ENCODE results near the gene ZNF343. TPM values are rescaled to one million over a fixed set of nuclear protein-coding genes. Genes with fewer than 3 reads are reported as not detected.
"Not testable (repeated sequence)": the region's sequence is repeated elsewhere in the genome, so short reads cannot be mapped to it uniquely, and the experiment has no call there.

Gene ZNF343
- 14.9 TPM in 2 replicates for total RNA-seq (2014; rRNA removed; shearing (Covaris generic))
- 11.8 and 19.3 TPM in 2 replicates for polyA plus RNA-seq (2014; cell fraction: nucleus; rRNA removed)

DNA sequence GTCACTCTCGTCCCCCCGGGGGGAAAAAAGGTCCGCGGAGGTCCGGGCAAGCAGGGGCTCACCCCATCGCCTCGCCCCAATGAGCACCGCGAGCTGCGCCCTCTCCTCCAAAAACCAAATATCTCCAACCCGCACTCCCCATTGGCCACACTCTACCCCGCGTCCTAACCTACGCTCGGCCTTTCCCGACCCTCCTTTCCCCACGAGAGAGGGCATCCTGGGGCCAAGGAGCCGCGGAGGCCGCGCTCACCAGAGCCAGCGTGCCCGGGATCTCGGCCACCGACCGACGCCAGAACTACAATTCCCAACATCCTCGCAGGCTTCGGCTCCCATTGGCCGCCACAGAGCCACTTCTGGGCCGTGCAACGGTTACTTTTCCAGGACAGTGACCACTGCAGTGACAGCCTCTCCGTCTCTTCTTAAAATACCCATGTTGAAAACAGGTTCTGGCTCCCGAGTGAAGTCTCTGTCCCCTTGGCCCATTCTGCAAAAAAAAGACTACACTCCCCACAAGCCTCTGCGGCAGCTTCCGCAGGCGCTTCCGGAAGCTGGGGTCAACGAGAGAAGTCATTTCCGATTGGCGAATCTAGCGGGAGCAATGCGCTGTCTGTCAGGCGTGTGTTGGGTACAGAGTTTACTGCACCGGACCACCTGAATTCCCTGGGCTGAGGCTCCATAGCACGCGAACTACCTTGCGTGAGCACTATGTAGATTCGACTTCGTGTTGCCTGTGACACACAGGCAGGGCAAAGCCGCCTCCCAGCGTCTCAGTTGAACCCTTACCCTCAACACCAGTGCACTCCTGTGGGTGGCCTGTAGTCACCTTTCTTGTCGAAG lies at the start of gene ZNF343:
TSS of gene ZNF343 (minus strand) at position 285 of the 837 bp plus-strand sequence. CDS start 15,020 bp downstream, outside the sequence.
- peak; percentile 77 for DNase-seq (ENCODE audit: extremely low read depth, low read depth)

DNA sequence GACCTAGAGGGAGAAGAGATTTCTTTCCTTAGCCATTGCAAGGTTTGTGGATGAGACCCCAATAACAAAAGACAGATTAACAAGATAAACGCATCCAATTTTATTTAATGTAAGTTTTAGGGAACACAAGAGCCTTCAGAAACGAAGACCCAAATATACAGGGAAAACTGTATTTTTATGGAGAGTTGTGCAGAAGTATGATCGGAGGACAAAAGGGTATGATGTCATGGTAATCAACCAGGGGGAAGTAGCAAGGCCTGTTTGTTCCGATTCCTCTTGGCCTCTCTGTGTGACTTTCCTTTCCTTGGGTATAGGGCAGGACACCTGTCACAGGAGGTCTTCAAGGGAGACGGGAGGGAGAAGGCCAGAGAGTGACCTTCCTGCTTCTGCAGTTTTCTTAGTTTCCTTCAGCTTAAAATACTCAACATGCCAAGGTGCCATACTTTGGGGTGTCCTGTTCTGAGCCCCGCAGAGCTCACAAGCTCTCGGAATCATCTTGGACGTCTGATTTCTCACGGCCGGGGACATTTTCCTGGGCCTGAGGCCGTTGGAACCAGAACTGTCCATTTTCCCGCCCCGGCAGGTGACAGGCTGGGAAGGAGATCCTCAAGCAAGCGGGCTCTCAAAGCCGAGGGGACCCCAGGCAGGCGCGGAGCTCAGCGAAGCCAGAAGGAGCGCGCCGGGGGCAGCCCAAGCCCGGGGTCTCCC lies 49.3 kb upstream of the ZNF343 start:
- DNase-seq (ENCODE audit: extremely low read depth, low read depth), result no peak

DNA sequence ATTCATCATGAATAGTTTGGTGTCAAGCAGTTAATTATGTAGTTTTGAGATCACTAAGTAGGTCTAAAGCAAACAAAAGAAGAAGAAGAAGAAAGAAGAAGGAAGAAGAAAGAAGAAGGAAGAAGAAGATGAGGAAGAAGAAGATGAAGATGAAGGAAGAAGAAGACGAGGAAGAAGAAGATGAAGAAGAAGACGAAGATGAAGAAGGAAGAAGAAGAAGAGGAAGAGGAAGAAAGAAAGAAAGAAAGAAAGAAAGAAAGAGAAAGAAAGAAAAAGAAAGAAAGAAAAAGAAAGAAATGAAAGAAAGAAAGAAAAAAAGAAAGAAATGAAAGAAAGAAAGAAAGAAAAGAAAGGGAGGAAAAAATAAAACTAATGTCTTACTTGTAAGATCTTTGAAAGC lies 36.9 kb upstream of the ZNF343 start:
- DNase-seq (ENCODE audit: extremely low read depth, low read depth), result no peak

DNA sequence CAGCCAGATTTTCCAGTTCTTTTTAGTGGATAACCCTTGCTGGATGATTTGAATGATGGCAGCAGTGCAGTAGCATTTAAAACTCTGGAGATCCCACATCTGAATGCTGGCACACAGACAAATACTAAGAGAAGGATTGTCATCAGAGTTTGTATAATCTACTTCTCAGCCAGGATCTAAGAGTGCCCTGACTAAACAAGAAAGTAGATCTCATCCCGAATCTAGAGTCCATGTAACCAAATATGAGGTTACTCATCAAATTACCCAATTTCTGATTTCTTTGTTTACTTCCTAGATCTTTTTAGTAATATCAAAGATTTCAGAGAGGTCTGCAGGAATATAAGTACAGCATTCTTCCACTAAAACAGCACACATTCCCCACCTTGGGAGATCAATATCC lies 35.5 kb upstream of the ZNF343 start:
- no peak for DNase-seq (ENCODE audit: extremely low read depth, low read depth)

DNA sequence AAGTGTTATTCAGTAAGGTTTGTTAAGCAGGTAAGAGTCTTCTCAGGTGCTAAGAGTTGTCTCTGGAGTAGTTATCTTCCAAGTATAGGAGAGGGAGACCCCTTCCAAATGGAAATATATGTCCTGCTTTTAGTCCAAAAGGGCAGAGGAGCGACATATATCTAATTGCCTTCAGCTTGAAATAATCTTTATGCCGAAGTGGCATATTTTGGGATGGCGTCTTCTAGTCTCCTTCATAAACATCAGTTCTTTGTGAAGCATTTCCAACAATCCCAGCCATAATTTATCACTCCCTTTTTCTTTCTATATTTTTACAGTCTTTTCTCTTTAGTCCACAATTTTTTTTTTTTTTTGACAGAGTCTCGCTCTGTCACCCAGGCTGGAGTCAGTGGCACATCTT lies 33.6 kb upstream of the ZNF343 start:
- DNase-seq (ENCODE audit: extremely low read depth, low read depth), result no peak

DNA sequence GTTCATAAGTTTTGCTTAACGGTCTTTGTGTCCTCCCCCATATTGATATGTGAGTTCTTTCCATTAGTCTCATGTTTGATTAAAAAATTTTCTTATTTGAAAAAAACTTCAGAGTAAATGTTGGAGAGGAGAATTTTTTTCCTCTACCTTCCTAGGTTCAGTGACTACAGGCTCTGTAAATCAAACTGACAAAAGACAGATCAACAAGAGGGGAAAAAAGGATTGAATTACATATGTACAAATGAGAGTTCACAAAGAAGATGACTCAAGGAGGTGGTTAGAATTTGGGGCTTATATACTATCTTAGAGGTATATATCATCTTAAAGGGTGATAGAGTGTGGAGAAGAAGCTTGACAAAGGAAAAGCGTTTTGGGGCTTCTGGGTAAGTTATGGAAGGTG lies 33.2 kb upstream of the ZNF343 start:
- no peak for DNase-seq (ENCODE audit: extremely low read depth, low read depth)

DNA sequence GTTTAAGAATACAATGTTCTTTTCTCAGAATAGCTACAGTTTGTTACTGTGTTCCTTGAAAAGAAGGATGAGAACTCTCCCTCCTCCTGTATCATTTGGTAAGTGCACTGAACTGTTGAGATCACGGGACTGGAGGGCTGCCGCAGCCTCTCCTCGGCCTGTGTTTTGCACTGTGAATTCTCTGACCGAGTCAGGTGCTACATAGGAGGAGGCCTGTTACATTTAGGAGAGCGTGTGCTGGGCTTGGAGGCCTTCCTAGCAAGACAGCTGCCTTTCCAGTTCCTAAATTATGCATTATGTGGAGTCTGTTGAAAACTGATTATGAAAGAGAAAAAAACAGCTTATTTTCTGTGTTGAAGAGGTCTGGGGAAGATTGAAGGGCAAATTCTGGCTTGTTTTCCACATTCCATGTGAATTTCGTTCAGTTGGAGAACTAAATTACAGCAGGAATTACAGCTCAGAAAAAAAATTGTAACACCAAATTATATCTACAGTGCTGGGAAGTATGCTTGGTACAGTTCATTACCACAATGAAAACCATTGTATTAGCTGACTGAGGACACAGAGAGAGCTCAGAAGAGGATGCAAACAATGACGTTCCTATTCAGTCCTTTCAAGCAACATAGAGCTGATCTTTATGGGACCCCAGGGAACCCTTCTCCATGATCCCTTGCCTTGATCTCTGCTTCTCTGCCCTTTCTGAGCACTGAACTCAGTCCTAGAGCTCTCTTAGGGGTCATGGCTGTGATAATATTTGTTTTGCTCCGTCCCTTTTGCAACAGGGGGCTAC lies 30.4 kb upstream of the ZNF343 start:
- DNase-seq (ENCODE audit: extremely low read depth, low read depth), result no peak

DNA sequence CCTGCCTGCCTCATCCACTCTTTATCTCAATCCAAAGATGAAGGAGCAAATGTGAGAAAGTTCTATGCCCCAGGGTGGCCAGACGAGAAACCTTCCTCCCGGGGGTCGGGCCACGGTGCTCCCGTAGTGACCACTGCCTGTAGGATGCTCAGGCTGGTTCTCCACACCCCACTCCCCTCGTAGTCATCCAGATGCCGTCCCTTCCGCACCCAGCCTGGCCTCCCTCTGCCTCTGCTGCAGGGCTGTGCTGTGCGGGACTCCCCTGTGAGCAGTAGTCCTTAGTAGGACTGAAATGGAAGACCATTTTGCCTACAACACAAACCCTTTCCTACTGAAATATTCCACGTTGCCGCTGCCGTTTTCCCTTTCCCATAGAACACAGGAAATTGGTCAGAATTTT lies 29.6 kb upstream of the ZNF343 start:
- no peak for DNase-seq (ENCODE audit: extremely low read depth, low read depth)

DNA sequence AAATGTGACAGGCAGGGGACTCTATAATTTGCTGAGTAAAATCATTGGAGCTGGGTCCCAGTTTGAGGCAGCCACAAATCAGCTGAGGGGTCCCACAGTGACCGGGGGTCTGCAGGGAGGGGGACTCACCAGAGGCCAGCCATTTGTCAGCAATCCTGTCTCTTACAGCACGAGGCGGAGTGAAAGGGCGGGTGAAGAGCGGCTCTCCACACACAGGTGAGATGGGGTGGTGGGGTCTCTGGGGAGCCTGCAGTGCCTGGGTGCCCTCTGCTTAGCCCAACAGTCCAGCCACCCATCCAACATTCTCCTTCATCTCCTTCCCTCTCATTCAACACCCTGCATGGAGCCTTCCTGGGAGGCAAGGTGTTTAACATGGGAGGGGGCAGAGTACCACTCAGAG lies 28.4 kb upstream of the ZNF343 start:
- DNase-seq (ENCODE audit: extremely low read depth, low read depth), result no peak

DNA sequence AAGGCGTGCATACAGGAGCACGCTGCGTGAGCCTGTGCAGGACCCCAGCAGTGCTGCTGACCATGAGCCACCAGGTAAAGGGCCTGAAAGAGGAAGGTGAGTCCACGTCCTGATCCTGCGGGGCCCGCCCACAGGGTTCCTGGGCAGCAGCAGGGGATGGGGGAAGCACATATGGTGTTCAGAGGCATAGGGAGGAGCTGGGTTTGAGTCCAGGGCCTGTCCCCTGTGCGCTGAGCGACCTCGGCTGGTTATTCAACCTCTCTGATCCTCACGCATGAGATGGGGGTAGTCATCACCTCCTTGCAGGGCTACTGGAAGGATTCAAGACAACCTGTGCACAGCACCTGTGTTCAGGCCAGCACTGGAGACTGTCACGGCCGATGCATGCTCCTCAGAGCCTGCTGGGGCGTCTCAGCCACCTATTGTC lies 27.9 kb upstream of the ZNF343 start, which contains the start of gene TMC2:
TSS of gene TMC2 (plus strand) at position 14 of the 427 bp plus-strand sequence. CDS start at position 63, 49 bp downstream.
- no peak for DNase-seq (ENCODE audit: extremely low read depth, low read depth)

DNA sequence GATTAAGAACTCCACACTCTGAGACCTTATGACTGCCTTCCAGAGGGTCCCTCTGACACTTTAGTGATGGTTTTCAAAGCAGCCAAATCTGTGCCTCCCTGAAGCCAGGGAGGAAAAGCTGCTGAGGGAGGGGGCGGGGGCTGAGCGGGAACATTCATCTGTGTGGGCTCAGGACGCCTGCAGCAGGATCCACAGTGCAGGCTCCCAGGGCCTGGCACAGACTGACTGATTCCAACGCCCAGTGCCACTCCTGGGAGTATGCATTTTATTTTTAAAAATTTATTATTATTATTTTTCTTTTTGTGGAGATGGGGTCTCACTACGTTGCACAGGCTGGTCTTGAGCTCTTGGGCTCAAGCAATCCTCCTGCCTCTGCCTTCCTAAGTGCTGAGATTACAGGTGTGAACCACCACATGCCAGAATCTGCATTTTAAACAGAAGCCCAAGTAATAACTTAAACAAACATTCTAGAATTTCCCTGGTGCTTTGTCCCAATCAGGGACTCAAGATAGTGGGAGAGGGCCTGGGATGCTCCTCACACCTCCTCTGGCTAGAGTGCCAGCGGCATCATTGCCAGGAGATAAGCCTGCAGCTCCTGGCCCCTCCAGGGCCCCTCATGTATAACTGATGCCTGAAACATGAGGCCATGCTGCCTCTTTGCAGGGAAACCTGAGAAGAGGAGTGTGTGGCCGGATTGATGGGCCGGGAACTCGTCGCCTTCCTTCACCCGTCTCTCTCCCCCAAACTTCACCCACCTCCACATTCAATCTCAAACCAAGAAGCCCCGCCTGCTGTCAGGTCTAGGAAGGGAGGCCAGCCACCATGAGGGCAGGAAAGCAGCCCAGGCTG lies 27.2 kb upstream of the ZNF343 start:
- no peak for DNase-seq (ENCODE audit: extremely low read depth, low read depth)

DNA sequence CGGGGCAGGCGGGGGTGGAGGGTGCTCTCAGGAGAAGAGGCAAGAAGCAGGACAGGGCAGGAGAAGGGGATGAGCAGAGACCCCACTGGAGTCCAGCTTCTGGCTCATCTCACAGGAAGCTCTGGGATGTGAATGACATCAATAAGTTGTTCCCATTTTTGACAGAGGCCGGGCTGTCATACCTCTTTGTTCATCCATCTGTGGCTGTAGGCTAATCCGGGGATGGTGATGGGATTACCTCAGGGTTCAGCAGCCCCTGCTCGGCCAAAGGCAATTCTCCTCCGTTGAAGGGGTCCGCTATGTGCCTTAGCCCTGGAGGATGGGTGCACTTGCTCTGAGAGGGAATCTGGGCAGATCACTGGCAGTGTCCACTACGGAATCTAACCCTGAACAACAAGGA lies 24.4 kb upstream of the ZNF343 start:
- DNase-seq (ENCODE audit: extremely low read depth, low read depth), result no peak

DNA sequence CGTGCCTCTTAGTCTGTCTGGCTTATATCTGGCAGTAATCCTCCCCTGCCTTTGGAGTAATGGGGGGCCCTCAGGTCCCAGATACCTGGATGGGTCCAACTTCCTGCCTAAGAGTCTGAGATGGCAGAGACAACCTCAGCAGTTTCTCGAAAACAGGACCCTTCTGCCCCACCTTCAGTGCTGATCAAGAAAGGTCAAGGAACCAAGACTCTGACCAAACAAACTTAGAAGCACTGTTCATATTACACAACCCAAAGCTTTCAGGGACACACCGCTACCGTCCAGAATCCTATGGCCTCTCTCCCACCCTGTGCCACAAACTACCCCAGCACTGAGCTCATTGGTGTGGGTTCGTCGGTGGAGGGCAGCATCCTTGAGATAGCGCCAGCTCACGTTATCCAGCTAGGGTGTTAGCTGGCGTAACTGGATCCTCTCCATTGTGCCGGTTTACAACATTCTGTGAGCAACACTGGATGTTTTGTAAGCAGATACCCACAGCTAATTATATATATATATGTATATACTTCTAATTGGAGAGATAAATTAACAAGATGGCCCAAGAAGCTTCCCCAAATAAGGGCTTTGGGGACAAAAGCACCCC lies 20.1 kb upstream of the ZNF343 start:
- no peak for DNase-seq (ENCODE audit: extremely low read depth, low read depth)

DNA sequence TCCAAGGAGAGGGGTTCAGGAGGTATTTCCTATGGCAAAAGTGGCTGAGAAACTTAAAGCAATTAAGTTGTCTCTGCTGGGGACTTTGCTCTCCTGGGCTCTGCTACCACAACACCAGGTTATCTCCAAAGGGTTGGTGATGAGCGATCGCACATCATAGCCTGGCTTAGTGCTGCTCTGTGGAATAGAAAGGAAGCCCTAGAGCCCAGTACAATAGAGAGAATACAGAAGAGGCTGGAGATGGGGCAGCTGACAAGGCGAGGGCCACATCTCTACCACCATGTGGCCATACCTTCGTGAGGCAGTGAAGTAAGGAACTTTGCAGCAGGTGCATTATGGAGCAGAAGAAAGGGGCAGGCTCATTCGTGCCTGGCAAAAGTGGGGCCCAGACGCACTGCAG lies 19.0 kb upstream of the ZNF343 start:
- DNase-seq (ENCODE audit: extremely low read depth, low read depth), result no peak

DNA sequence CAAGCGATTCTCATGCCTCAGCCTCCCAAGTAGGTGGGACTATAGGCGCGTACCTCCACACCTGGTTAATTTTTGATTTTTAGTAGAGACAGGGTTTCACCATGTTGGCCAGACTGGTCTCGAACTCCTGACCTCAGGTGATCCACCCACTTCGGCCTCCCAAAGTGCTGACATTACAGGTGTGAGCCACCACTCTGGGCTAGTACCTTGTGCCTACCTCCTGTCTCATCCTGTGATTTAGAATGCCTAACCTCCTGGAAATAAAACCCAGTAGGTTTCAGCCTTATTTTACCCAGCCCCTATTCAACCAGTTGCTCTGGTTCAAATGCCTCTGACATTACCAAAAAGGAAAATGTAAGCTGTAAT lies 17.5 kb upstream of the ZNF343 start:
- not testable (repeated sequence) for DNase-seq (ENCODE audit: extremely low read depth, low read depth)

DNA sequence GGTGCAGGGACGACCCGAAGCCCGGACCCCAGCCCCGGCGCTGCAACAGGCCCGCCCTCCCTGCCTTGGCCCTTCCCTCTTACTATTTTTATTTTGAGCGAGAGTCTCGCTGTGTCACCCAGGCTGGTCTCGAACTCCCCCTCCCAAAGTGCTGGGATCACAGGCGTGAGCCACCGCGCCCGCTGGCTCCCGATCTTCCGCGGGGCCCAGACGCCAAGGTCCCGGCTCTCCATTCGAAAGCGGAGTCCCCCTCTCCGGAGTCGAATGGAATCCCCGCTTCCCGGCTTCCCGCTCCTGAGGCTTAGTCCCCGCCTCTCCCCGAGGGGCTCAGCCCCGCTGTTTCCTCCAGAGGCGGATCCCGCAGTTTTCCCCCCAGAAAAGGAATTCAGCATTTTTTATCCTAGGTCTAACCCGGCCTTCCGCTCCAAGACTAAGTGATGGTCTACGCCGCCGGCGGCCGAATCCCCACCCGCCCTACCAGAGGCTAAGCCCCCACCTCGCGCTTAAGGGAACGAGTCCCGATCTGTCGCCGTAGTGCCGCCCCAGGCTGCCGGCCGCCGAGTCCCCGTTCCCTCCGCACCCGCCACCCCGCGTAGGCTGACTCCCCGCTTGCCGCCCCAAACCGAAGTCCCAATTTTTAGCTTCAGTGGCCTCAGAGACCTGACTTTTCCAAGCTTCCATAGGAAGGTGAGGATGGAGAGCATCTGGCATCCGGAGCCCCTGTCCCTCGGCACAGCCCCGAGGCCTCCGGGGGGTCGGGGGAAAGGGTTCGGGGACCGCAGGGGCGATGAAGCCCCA lies 16.2 kb upstream of the ZNF343 start:
- no peak for DNase-seq (ENCODE audit: extremely low read depth, low read depth)

DNA sequence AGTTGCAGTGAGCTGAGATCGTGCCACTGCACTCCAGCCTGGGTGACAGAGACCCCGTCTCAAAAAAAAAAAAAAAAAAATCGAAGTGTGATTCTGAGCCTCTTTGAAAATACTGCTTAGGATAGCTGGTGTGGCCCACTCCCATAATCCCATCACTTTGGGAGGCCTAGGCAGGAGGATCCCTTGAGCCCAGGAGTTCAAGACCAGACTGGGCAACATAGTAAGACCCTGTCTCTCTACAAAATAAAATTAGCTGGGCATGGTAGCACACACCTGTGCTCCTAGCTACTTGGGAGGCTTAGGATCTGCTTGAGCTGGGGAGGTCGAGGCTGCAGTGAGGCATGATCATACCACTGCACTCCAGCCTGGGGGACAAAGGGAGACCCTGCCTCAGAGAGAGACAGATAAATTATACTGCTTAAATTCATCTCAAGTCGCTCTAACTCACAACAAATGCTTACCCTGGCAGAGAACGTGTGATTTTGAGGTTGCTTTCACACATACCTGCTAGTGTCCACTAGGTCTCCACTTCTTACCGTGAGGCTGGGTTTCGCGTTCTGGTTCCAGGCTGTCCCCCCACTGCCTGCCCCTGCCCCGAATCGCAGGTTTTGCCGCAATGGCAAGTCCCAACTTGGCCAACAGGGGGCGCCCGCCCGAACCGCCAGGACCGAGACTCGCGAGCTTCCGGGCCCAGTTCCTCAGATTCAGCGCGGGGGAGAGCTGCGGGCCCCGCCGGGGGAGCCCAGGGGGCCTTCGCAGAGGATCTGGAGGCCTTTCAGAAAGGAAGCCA lies 15.4 kb upstream of the ZNF343 start:
- peak; percentile 66 for DNase-seq (ENCODE audit: extremely low read depth, low read depth)

DNA sequence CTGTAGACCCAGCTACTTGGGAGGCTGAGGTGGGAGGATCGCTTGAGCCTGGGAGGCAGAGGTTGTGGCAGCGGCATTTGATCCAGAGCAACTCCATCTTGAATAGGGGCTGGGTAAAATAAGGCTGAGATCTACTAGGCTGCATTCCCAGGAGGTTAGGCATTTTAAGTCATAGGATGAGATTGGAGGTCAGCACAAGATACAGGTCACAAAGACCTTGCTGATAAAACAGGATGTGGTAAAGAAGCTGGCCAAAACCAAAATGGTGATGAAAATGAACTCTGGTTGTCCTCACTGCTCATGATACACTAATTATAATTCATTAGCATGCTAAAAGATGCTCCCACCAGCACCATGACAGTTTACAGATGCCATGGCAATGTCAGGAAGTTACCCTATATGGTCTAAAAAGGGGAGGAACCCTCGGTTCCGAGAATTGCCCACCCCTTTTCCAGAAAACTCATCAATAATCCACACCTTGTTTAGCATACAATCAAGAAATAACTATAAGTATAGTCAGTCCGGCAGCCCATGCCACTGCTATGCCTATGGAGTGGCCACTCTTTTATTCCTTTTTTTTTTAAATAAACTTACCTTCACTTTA lies 14.2 kb upstream of the ZNF343 start:
- DNase-seq (ENCODE audit: extremely low read depth, low read depth), result not testable (repeated sequence)
